HG03521 (cell line): ENCODE measurements around the gene IMPA2.
"Not testable (repeated sequence)": the region's sequence is repeated elsewhere in the genome, so short reads cannot be mapped to it uniquely, and the experiment has no call there.

Experiments used
- ATAC-seq: cut with Tn5 transposase; IDR thresholded peaks from one replicate; pipeline ENCODE4 v1.9.1; 2021; ENCODE audit warnings: mild to moderate bottlenecking, moderate library complexity; ENCODE audit not compliant: unreplicated experiment

IMPA2 gene

DNA sequence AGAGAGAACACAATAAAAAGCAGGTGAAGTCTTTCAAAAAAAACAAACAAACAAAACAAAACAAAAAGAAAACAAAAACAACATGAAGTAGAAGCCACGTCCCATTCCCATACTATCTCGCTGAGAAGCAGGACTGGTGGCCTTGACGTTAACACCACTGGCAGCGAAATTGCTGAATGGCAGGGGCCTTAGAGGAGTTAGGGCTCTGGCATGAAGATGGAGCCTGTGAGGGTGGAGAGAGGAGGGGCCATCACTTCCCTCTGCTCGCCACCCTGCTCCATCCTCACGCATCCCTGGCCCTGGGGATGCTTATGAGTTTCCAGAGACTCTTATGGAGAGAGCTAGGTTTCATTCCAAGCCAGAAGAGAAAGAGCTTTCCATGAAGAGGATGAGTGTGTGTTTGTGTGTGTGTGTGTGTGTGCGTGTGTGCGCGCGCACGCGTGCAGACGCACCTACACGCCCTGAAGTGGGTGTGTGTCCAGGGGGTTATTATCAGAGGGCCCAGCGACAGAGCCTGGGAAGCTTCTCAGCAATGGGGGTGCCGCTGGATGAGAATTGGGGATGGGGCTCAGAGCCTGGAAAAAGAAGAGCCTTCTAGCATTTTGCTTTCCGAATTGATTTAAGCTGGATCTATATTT is 20.4 kb upstream of the IMPA2 start:
- ATAC-seq = no peak

GRCh38 chr18:11962597-11962996 is 18.7 kb upstream of the IMPA2 start:
- ATAC-seq = no peak

DNA sequence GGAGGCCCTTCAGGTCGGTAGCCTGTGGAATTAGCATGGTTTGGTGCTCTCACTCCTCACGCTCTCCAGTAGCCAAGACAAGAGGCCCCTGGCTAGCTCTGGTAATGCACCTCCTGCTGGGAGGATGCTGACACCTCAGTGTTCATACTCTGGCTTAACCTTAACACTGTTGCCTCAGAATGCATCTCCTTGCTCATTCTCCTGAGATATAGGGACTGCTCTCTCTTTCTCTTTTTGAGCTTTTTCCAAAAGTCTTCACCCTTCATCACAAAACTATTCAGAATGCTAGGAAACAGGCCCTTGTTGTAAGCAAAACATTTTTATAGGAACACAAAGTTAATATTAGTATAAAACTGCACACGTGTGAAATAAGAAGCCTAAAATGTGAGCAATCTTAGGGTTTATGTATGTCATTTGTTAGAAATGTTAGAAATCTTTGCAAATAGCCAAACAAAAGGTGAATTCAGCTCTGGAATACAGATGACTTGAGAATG is 17.3 kb upstream of the IMPA2 start:
- no peak for ATAC-seq

- ATAC-seq = no peak
These were observed 11.1 kb upstream of the IMPA2 start for GRCh38 chr18:11969904-11970835.

GRCh38 chr18:11970836-11971226 is 10.5 kb upstream of the IMPA2 start:
- not testable (repeated sequence) for ATAC-seq

DNA sequence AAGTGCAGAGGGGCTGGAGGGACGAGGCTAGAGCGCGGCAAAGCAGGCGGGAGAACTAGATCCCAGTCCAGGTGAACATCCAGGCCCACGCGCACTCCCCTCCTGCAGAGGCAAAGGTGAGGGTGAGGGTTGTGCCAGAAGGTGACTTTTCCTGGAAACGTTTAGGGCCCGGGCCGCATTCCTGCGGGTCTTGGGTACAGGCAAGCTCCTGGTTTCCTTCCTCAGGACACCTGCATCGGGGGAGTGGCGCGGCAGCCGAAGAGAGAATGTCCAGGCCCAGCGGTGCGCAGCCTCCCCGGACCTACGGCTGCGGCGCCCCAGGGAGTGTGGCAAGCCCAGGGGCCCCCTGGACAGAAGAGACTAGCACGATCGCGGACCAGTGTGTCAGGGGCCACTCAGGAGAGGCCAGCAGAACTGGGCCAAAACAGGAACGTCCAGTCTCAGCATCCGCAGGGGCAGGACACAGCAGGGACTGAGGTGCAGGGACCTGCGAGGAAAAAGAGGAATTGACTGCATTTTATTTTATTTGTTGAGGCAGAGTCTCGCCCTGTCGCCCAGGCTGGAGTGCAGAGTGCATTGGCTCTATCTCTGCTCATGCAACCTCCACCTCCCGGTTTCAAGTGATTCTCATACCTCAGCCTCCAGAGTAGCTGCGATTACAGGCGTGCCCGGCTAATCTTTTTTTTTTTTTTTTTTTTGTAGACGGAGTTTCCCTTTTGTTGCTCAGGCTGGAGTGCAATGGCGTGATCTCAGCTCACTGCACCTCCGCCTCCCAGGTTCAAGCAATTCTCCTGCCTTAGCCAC is 8.7 kb upstream of the IMPA2 start:
- ATAC-seq = no peak

DNA sequence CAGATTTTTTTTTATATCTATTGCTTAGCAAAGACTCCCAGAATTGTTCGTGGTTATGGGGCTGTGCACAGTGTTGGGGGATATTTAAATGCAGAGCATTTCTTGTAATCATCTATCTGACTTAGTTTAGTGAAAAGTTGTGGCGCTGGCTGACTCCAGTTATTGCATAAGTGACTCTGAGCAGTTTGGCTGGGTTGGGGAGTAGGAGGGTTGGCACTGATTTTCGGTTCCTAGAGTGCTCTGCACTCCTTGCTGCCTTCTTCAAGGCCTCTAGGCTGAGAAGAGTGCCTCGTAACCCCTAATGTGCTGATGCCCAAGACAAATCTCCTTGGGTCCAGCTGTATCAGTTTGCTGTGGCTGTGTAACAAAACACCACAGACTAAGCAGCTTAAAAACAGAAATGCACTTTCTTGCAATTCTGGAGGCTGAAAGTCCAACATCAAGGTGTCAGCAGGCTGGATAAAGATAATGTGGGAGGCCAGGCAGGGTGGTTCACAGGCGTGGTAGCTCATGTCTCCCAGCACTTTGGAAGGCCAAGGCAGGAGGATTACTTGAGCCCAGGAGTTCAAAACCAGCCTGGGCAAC is 6.5 kb upstream of the IMPA2 start:
- no peak for ATAC-seq

- no peak for ATAC-seq
These were observed 5.6 kb upstream of the IMPA2 start for GRCh38 chr18:11975723-11976122.

DNA sequence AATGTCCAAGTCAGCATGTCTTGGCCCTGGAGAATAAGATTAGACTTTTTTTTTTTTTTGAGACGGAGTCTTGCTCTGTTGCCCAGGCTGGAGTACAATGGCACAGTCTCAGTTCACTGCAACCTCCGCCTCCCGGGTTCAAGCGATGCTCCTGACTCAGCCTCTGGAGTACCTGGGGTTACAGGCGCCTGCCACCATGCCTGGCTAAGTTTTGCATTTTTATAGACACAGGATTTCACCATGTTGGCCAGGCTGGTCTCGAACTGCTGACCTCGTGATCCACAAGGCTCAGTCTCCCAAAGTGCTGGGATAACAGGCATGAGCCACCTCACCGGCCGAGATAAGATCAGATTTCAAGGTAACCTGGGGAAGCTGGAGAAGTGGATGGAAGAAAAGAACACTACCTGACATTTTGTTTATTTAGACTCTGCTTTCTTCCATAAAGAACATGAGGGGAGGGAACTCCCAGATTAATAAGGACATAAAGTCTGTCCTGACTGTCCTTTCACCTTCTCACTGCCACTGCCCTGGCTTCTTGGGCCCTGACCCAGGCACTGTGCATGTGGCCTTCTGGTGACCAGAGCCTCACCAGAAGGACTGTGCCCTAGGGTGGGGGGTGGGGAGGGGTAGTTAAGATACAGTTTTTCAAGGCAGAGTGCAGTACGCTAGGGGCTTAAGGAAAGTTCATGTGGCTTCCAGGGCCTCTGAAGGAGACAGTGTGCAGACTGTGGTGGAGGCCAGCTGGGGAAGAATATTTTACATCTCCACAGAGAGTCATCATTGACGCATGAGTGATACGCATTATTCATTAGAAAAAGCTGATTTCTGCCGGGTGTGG is 4.8 kb upstream of the IMPA2 start:
- no peak for ATAC-seq

GRCh38 chr18:11977153-11977466 is 4.2 kb upstream of the IMPA2 start:
- ATAC-seq = no peak

DNA sequence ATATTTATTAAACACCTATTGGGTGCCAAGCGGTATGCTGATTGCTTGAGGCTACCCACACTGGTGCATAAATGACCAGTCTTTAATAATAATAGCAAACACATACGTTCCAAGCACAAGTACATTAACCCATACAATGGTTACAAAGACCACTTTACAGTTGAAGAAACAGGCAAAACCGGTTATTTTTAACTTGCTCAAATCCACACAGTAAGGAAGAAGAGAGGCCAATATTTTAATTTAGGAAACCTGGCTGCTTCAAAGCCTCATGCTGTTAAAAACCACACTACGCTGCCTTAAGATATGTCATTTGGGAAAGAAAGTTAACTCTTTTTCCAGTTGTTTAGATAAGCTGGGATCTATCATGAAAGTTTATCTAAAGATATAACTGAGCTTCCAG is 2.4 kb upstream of the IMPA2 start:
- ATAC-seq = no peak

GRCh38 chr18:11980163-11980493 is 1.2 kb upstream of the IMPA2 start:
- ATAC-seq = no peak

- peak; percentile 87 for ATAC-seq
These were observed 664 bp upstream of the IMPA2 start for GRCh38 chr18:11980494-11981191.

DNA sequence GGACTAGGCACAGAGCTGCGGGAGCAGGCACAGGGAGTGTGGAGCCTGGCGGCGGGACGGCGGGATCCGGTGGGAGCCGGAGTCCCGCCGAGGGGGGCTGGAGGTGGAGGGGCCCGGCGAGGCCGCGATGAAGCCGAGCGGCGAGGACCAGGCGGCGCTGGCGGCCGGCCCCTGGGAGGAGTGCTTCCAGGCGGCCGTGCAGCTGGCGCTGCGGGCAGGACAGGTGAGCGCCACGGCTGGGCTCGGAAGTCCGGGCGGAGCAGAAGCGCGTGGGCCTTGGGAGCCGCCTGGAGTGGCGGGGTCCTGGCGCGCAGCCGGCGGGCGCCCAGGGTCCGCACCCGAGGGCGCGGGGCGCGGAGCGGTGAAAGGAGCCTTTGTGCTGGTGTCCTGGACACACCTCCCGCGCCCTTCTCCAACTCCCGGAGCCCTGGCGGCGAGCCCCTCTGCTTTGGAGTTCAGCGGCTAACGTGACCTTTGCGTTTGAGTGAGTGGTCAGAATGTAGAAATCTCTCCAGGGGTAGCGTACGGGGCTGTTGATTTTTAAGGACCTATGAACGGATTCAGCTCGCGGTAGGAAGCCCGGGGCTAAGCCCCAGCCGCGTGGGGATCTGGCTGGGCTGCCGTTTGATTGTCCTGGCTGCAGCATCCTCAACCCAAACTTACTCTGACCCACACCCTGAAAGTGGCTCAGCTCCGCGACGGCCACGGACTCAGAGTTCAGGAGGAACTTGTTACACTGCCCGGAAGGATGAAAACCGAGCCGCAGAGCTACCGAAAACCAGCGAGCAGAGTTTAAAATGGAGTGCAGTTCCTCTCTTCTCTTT is 448 bp downstream of the IMPA2 start:
- ATAC-seq = peak; percentile 19

DNA sequence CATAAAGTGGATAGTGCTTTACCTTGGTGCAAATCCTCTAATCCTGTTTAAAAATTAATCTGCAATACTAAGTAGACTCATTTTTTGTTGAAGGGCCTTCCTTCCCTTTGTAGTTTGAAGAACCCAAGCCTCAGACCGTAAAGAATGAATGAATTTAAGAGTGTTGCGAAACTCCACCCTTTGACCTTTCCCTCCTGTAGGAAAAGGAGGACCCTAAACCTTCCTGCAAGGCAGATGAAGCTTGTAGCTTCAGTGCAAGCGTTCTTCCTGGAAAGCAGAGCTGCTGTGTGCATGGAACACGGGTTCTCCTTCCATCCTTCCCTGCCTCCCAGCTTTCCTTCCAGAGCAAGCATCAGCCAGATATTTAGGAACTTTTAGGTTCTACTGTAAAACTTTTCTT is 1.7 kb downstream of the IMPA2 start:
- no peak for ATAC-seq

GRCh38 chr18:11983592-11983991 is 2.3 kb downstream of the IMPA2 start:
- no peak for ATAC-seq

DNA sequence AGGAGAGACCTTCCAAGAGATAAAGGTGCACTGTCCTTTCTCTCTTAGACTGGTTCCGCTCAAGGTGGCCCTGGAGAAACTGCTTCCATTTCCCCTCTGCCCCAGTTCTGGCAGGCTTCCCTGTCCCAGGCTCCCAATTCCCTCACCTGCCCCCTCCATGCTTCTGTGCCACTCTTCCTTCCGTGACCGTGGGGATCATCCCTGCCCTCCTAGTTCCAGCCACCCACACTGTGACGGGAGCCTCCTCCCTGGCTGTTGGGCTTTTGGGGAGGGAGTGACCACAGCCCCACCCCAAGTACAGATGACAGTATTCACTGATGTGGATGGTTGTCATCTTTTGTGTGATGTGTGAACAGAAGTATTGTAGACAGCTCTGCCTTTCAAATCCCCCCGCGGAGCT is 2.8 kb downstream of the IMPA2 start:
- no peak for ATAC-seq

DNA sequence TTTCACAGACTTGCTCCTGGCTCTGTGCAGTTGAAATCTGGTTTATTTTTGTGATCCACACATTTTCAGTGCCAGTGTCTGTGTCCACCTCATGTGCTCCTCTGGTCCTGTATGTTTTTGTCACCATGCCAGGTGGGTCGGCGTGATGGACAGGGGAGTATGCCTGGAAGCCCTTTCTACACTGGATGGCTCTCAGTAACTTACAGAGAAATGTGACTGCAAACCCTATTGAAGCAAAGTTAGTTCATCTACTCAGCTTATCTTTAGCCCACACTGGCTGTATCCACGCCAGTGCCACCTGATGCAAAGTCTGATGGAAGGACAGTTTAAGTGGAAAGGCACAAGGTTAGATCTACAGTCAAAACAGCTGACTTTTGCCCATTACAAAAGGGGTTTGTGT is 4.3 kb downstream of the IMPA2 start:
- no peak for ATAC-seq

- ATAC-seq = no peak
These were observed 4.8 kb downstream of the IMPA2 start for GRCh38 chr18:11986061-11986460.
